H1 (cell line): ENCODE results near the gene EXTL1. TPM values are rescaled to one million over a fixed set of nuclear protein-coding genes. Genes with fewer than 3 reads are reported as not detected.

Experiments used
- CHD7 ChIP-seq: fragments of 300-600 bp; sonication (generic); IDR thresholded peaks from 2 replicates; pipeline ENCODE4 v1.7.1; 2012; ENCODE audit warnings: low read length, moderate library complexity, mild to moderate bottlenecking, inconsistent platforms; ENCODE audit not compliant: insufficient replicate concordance
- RNF2 ChIP-seq: fragments of 200-900, 300-1000 bp; sonication (generic); IDR thresholded peaks from 2 replicates; pipeline ENCODE4 v1.7.1; 2016; ENCODE audit warnings: borderline replicate concordance, low read depth, mild to moderate bottlenecking, antibody characterized with exemption, low read length; ENCODE audit not compliant: poor library complexity, severe bottlenecking; ENCODE audit errors: missing control alignments
- SRF ChIP-seq: IDR thresholded peaks from 2 replicates; pipeline ENCODE4 v1.6.1; 2011; ENCODE audit warnings: mild to moderate bottlenecking, low read depth, low read length, moderate library complexity
- ZNF274 ChIP-seq: IDR thresholded peaks from 2 replicates; pipeline ENCODE4 v1.7.0; 2012; ENCODE audit warnings: low read length, borderline replicate concordance; ENCODE audit errors: extremely low read depth
- polyA plus RNA-seq, 7 experiments: library from polyadenylated mRNA; depleted of rRNA in 3 of 7; stranded (reverse) in 5 of 7; unstranded in 2 of 7; fragments of >200 nt in 5 of 7; fragments of 200-250 nt in 2 of 7; gene quantifications; 1 replicate in 5 of 7; 2 replicates in 1 of 7; 4 replicates in 1 of 7; pipeline versions ENCODE4 v1.2.1 to v1.2.3, GENCODE V29; 2011 to 2013; ENCODE audit warnings: missing spikeins in 2 of 7, mixed read lengths in 2 of 7
- total RNA-seq: library from RNA; stranded (reverse); fragmentation: NEBNext Ultra II Directional; extraction: Animal tissue kit (Norgen Biotek cat#: 25700); gene quantifications from 2 replicates; pipeline ENCODE4 v1.2.1, GENCODE V29; 2021

EXTL1 gene
- total and polyA plus RNA-seq, 2 of the 8 experiments (the other 6 are each of a cell fraction or from before 2014, with no cell fraction given), result 0.89 to 1.2 TPM

DNA sequence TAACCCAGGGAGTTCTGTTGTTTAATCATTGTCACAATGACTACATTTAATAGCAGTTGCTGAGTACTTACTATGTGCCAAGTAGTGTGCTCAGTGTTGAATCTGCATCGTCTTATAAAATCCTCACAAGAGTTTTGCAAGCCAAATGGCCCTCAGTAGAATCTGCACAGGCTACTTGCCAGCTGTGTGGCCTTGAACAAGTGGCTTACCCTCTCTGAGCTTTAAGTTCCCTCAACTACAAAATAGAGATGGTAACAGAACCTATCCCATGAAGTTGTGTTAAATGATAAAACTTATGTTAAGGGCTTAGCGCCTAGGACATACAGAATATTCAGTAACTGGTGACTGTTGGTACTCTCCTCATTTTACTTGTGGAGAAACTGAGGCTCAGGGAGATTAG is 33.5 kb downstream of the EXTL1 start (continued):
- TF ChIP-seq RNF2 (no peak), CHD7 (no peak), SRF (no peak), ZNF274 (no peak)
